GM19324 (cell line): Measurements from ENCODE around the gene SIX5.
"Not testable (repeated sequence)": the region's sequence is repeated elsewhere in the genome, so short reads cannot be mapped to it uniquely, and the experiment has no call there.

Experiments used
- ATAC-seq: cut with Tn5 transposase; IDR thresholded peaks from one replicate; pipeline ENCODE4 v1.9.1; 2021; ENCODE audit warnings: mild to moderate bottlenecking, moderate library complexity; ENCODE audit not compliant: unreplicated experiment, low FRiP score

The SIX5 gene

DNA sequence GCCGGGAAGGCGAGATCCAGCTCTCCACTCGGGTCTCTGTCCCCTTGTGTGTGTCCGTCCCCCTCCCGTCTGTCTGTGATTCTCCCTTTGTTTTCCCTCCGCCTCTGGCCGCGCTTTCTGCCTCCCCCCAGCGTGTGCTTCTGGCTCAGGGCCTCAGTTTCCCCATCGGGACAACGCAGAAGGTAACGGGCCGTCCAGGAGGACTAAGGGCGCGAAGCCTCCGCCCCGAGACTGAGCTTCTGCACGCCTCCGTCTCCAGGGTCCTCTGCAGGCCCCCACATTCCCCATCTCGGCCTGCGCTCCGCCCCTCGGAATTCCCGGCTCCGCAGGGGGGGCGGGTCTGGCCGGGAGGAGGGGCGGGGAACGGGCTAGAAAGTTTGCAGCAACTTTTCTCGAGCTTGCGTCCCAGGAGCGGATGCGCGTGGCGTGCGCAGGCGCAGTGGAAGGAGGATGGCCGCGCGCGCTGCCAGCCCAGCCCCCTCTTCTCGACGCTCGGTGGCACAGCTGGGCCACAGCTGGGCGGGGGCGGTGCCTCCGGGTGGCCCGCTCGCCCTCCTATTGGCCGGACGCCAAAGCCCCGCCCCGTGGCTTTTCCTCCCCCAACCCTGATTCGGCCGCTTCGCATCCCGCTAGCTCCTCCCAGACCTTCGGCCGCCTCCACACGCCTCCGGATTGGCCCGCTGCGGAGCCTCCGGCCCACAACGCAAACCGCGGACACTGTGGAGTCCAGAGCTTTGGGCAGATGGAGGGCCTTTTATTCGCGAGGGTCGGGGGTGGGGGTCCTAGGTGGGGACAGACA lies at the start of gene SIX5:
TSS of gene SIX5 (minus strand) at position 269 of the 799 bp plus-strand sequence. CDS start 408 bp downstream, outside the sequence.
- ATAC-seq: peak; percentile 75

DNA sequence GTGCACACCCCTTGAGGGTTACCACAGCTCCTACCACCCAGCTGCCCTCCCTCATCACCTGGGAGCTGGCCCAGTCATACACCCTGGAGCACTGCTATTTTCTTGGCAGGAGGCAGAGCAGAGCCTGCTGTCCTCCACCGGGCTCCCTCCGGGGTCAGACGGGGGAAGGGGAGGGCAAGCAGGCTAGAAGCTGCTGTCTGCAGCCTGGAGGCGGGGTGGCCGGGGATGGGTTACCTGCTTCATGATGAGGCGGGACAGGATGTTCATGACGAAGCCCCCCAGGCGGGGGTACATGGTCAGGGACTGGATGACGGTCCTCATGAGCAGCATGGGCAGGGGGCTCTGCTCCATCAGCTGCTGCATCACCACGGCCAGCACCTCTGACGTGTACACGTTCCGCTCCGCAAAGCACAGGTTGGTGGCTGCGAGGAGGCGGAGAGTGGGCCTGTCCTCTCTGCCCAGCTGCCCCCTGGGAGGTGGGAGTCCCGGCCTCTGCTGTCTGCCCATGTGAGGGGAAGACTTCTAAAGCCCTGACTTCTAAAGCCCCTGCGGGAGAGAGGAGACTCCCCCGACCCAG lies 48.8 kb upstream of the SIX5 start:
- peak; percentile 11 for ATAC-seq

DNA sequence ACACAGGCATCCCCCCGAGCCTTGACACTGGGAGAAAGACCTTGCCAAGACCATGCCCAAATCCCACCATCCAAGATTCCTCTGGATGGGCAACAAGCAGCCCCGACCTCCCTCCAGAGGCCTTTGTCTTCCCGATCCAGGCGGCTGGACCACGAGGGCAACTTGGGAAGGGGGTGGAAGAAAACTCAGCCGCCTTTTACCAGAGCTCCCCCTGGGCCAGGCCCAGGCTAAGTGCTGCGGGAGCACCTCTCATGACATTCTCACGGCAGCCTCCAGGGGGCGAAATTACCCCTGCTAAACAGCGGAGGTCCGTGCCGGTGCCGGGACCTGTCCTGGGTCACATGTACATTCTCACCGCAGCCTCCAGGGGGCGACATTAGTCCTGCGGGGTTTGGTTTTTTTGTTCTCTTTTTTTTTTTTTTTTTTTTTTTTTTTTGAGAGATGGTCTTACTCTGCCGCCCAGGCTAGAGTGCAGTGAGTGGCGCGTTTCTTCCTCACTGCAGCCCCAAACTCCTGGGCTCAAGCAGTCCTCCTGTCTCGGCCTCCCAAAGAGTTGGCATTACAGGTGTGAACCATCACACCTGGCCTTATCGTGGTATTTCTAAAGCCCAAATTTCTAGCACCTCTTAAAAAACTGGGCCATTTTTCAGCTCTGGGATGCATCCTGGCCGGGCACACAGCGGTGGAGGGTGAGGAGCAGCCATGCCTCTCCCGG lies 48.1 kb upstream of the SIX5 start:
- peak; percentile 84 for ATAC-seq

DNA sequence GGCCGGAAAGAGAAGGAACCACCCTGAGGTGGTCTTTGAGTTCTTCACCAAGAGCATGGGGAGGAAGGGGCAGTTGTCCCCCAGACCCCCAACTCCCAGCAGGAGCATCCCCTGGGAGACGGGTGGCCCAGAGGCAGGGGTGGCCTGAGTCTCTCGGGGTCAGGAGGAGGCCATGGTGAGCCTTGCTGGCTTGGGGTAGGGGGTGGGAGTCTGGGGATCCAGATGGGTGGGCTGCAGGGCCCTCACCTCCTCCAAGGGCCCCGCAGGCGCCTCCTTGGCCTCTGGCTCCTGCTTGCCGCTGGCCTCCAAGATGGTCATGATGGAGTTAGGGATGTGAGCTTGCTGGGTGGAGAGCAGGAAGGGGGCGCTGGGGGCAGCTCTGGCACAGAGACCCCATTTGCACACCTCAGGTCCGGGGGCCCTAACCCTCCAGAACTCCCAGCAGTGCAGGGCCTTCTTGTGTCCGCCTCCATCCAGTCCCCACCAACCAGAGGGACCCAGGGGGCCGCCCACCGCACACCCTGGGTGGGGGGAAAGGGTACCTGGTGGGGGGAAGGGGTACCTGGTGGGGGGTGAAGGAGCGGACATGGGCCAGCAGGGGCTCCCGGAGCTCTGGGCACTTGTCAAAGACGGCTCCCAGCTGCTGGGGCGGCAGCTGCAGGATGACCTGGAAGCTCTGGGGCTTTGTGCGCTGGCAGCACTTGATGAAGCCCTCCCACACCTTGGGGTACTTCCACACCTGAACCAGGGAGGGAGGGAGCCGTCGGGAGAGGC lies 47.4 kb upstream of the SIX5 start:
- ATAC-seq: no peak

DNA sequence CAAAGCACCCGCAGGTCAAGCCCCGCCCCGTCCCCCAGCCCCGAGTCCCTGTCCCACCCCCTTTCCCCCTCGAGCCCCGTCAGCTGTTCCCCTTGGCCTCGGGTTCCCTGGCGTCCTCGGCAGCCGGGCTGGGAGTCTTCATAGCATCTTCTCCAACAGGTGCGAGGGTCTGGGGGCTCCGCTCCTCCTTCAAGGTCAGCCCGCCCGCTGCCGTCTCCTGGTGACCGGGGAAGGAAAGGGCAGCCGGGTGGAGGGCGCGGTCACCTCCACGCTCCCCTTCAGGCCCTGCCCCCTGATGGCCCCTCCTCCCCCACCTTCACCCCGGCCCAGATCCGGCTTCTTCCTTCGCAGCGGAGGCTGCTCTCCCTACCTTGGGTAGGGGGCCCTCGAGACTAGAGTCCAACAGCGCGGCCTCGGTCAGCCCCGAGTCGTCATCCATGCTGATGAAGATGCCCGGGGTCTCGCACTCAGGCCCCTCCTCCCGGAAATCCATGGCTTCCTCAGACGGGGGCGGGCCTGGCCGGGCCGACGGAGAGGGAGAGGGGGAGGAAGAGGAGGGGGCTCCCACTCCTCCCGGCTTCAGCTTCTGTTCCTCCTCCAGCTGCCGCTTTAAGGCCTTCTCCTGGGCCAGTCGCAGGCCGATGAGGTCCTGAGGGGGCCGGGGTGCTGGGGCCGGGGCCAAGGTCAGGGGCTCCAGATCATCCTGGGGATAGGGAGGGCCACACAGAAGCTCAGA lies 46.6 kb upstream of the SIX5 start:
- no peak for ATAC-seq

DNA sequence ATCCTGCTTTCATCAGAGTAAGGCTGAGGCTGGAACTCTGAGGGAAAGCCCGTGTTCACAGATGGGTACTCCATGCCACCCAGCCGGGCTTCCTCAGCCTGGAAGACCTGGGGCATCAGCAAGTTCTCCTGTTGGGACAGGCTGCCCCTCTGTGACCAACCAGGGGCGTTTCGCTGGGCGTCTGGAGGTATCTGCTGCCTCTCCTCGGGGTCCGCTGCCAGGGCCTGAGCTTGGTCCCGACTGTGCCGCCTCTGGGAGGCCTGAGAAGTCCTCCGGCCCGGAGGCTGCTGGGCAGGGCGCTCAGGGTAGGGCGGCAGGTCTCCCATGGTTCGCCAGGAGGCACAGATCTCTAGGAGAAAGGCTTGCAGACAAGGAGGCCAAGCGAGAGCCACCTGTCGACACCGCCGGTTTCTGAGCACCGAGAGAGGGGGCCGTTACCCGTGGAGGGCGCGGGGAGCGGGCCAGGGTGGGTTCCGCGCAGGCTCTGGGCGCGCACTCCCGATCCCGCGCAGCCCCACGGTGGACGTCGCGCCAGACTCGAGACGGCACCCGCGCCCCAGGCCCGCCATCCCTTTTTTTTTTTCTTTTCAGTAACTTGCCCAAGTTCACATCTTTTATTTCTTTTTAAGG lies 45.9 kb upstream of the SIX5 start, which contains the start of gene RSPH6A:
TSS of gene RSPH6A (minus strand) at position 458 of the 630 bp plus-strand sequence. CDS start at position 326, 132 bp downstream.
- ATAC-seq: no peak

DNA sequence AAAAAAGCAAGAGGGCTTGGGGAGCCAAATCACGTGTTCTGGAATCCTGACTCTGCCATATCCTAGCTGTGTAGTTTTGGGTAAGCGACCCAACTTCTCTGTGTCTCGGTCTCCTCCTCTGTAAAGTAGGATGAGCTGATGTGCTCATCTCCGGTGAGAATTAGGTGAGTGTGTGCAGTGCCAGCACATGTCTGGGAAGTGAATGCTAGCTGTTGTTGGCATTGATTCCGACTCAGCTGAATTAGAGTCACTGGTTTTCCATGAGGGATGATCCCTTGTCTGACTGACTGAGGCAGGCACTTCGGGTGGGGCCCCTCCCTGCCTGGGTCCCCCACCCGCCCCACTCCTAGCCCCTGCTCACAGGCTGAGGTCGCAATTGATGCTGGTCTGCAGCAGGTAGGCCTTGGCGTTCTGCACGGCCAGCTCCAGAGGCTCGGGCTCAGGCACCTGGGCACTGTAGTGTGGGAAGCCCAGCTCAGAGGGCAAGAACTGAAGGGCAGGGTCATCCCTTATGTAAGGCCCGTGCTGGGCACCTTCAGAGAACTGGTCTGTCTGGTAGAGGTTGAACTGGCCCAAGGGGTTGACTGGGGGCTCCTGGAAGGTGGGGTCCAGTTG lies 45.2 kb upstream of the SIX5 start:
- ATAC-seq: no peak

DNA sequence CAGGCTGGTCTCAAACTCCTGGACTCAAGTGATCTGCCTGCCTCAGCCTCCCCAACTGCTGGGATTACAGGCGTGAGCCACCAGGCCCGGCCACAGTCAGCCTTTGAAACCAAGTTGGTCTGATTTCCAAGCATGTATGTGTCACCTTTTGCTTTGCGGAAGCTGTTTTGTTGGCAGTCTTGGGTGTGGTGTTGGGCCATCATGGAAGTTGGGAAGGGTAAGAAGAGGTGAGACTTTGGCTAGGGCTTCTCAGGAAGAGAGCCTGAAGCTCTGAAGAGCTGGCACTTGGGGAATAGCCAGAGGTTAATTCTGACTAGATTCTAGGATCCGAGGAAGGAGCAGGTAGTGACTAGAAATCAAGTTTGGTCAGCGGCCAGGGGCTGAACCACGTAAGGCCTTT lies 43.2 kb upstream of the SIX5 start:
- no peak for ATAC-seq

DNA sequence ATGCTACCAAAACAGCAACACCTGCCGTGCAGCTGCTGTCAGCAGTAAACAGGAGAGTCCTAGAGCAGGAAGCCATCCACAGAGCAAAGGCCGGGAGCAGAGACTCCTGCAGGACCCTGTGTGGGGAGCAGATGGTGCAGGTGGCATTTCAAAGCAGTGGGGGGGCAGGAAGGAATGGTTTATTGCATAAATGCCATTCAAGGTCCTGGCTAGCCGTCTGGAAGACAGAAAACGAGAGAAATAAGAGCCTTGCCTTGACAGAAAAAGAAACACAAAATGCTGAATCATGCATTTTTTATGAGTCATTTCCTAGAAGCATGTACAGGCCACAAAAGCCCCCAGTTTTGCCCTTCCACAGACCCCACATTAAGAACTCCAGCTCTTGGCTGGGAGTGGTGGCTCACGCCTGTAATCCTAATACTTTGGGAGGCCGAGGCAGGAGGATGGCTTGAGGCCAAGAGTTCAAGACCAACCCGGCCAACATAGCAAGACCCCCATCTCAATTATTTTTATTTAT lies 40.6 kb upstream of the SIX5 start:
- ATAC-seq: no peak

DNA sequence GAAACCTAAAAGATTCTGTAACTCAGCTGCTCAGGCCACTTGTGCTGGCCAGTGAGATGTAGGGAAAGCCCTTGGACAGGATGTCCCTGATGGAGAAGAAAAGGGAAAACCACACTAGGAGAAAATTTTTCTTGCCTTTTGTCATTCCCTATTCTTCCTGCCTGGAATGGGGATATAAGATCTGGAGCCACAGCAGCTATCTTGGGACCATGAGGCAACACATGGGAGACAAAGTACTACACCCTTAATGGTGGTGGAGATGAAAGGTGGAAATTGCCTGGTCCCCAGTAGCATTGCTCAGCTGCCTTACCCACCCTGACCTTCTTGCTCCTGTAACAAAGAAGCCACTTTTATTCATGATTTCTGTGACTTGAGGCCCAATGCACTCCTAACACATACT lies 36.7 kb upstream of the SIX5 start:
- no peak for ATAC-seq

DNA sequence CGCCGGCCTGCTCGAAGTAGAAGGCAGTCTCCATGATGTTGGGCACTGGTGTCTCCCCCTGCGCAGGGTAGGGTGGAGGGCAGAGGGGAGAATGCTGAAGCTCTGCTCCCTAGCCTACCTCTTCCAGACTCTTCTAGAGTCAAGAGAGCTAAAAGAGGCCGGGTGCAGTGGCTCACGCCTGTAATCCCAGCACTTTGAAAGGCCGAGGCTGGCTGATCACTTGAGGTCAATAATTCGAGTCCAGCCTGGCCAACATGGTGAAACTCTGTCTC lies 35.8 kb upstream of the SIX5 start:
- ATAC-seq: no peak

DNA sequence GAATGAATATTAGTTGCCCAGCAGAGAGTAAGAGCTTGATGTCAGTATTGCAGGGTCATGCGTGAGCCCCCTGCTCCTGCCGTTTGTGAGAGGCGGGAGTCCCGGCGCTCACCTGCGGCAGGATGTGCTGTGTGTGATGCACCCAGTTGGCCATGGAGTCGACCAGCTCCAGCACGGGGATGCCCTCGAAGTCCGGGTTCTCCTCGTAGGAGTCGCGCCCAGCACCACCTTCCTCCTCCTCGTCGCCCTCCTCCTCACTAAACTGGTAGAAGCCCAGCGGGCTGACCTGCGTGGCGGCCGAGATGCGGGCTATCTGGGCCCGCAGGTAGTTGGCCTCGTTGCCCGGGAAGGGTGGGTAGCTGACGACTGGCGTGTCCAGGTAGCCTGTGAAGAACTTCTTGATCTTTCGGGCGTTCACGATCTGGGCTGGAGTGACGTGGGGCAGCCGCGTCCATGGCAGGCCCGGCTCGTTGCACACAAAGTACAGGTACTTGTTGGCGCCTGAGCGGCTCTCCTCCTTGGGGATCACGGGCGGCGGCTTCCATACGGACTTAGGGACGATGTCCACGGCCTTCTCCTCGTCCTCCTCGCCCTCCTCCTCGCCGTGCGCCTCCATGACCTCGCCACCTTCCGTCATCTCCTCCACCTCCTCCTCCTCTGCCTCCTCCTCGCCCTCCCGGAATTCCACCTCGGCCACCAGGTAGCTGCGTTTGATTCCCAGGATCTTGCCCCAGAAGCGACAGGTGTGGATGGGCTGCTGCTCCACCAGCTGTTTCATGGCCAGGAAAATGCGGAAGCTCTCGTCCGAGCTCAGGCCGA lies 35.3 kb upstream of the SIX5 start:
- no peak for ATAC-seq

DNA sequence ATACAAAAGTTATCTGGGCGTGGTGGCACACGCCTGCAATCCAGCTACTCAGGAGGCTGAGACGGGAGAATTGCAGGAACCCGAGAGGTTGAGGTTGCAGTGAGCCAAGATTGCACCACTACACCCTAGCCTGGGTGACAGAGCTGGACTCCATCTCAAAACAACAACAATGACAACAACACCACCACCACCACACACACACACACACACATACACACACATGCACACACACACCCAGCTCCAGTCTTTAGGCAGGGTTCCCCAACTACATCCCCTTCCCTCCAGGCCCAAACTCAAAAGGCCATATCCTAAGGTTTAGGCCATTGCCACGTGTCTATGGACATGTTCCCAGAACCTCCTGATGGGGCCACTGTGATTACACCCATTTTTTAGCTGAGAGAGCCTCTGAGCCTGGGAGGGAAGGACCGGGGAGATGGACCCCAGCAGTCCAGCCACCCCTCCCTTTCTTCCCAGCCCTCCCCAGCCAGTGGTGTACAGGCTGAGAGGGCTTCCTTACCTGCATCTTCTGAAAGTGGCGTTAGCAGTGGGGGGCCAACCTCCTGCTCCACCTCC lies 32.6 kb upstream of the SIX5 start:
- ATAC-seq: no peak

DNA sequence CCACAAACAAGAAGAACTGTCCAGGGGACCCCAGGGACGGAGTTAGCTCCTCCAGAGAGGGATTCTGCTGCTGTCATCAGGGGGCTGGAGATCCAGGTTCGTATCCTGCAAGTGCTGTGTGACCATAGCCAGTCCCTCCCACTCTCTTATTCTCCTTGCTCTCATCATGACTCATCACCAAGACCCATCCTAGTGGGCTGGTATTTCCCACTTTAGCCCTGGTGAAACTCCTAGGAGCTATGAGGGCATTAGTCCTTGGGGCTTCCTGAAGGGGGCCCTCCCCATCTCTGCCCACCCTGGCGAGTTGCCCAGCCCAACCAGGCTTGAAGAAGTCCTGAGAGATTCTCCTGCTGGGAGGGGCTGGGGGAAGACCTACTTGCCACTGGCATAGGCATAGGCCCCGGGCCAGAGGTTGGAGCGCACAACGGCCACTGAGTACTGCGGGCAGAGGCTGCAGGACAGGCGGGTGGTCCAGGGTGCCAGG lies 31.1 kb upstream of the SIX5 start:
- ATAC-seq: no peak

DNA sequence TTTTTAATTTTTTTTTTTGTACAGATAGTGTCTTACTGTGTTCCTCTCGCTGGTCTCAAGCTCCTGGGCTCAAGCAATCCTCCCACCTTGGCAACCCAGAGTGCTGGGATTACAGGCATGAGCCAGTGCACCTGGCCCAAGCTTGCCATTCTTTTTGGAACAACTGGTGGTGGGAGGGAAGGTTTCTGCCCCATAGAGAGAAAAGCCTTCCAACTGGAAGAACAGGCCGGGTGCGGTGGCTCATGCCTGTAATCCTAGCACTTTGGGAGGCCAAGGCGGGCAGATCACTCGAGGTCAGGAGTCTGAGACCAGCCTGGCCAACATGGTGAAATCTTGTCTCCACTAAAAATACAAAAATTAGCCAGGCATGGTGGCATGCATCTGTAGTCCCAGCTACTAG lies 30.5 kb upstream of the SIX5 start:
- not testable (repeated sequence) for ATAC-seq

DNA sequence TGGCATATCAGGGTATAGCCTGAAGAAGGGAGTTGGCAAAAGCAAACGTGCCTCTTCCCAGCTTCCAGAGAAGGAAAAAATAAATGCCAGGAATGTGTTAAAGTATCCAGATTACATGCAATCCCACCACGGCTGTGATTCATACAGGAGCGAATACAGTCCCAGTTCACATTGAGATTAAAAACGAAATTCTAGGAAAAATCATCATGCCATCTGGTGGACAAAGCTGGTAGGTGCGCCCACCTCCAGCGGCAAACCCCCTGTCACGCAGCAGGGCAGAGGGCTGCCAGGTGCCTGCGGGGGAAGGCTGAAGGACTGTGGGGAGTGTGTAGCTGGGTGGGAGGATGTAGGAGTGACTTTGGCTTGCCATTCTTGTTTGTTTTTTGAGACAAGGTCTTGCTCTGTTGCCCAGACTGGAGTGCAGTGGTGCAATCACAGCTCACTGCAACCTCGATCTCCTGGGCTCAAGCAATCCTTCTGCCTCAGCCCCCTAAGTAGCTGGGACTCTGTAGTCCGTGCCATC lies 30.0 kb upstream of the SIX5 start:
- no peak for ATAC-seq

DNA sequence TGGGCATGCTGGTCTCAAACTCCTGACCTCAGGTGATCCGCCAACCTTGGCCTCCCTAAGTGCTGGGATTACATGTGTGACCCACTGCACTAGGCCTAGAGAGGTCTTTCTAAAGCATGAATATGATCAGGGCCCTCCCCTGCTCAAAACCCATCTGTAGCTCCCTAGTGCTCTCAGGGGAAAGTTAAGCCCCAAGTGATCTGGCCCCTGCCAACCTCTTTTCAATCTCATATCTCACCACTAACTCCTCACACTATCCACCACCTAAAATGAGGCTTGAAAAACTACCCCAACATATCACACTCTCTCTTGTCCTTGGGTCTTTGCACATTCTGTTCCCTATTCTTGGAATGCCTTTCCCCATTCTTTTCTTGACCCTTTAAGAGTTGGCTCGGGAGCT lies 25.6 kb upstream of the SIX5 start:
- no peak for ATAC-seq

DNA sequence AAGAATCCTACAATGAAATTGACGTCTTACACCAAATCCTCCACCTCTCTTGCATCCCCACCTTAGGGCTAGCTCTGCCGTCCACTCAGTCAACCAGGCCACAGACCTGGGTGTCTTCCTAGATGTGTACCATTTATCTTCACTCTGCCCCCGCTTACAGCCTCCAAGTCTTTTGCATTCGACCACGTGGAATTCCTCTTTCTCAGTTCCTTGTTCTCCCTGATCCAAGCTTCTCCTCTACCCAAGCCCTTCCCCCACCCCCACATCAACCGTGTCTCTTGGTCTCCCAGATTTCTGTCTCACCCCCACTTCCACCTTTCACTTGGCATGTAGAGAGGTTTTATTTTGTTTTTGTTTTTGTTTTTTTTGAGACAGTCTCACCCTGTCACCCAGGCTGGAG lies 24.8 kb upstream of the SIX5 start:
- no peak for ATAC-seq
